KOPT-K1 (cell line): Measurements from ENCODE around the gene SEMA6A.

Experiments used
- H3K27ac ChIP-seq: fragments of 200-600 bp; sonication (generic); 2 replicates; pipeline ENCODE4 v1.5.1; 2016; ENCODE audit warnings: antibody characterized with exemption, mild to moderate bottlenecking, low read depth, low read length; ENCODE audit not compliant: poor library complexity, severe bottlenecking
- H3K36me3 ChIP-seq: fragments of 200-600 bp; sonication (generic); 2 replicates; pipeline ENCODE4 v1.5.1; 2017; ENCODE audit warnings: antibody characterized with exemption, mild to moderate bottlenecking, low read length, moderate library complexity; ENCODE audit not compliant: insufficient read depth
- H3K9me3 ChIP-seq: fragments of 200-600 bp; sonication (generic); 2 replicates; pipeline ENCODE4 v1.5.1; 2017; ENCODE audit warnings: antibody characterized with exemption, low read length, mild to moderate bottlenecking; ENCODE audit not compliant: insufficient read depth, poor library complexity, severe bottlenecking

SEMA6A gene

DNA sequence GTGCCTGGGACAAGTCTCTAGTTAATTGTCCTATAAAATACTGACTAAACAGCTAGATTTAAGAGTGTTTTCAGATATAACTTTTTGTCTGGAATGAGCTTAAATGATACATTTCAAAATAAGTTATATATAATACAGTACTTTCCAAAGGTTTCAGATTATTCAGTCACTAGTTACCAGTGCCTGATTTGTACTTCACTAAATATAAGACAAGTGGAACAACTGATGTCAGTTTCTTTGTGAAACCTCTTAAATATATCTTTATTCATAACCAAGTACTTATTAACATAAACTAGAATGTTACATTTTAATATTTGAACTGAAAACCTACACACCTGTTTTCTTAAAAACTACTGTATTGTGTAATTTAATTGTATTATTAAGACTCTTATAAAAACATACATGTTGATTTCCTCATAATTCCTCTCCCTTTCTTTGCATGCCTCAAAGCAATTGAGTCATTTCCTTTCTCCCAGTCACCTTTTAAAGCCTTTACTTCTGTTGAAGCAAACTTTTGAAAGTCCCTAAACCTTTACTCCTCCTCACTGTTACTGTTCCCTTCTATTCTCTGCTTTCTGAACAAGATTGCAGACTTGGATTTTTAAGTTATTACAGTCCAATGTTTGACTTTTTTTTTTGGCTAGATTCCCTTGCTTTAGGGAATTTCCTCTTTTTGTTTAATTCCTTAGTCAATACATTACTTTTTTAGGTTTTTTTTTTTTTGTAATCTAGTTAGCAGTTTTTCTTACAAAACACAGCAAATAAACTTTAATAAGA lies 8.7 kb upstream of the SEMA6A start:
- Histone ChIP-seq H3K27ac (no peak overlapping the region), H3K36me3 (no peaks in the 10 kb centered on the region), H3K9me3 (no peaks in the 10 kb centered on the region)

DNA sequence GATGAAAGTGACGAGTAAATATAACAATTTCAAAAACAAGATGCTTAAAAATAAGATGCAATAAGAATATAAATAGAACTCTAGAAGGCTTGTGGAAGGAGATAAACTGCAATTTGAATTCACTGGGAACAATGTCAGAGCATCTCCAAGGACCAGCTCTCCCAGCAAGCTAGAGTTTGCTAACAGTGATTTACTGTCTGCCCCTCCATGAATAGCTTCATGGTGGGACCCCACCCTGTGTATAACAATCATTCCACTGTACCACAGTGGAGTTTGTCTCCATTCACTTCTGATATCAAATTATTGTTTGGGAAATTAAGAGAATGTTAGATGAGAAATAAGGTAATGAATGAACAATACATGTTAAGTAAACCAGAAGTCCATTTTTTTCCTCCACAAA lies 7.3 kb upstream of the SEMA6A start:
- H3K27ac ChIP-seq: no peak overlapping the region
- no peaks in the 10 kb centered on the region for H3K36me3 ChIP-seq
- no peaks in the 10 kb centered on the region for H3K9me3 ChIP-seq

DNA sequence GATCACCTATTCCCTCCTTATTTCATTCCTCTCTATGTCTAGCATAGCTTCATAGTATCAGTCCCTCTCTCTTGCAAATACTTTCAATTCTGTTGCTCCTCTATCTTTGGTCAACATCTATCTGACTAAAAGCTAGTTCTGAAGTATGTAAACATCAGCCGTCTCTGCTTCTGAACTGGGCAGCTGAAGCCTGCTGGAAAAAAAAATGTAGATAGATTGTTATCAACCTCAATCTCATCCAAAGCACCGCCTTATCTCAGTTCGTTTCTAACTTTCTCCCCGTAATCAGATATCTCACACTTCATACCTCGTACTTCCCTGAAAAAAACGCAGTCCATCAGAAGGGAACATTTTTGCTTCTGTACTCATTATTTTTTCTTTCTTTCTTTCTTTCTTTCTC lies 4.5 kb upstream of the SEMA6A start:
- no peaks in the 10 kb centered on the region for H3K36me3 ChIP-seq
- no peak overlapping the region for H3K27ac ChIP-seq
- peaks cover 20% of the 10 kb centered on the region for H3K9me3 ChIP-seq

DNA sequence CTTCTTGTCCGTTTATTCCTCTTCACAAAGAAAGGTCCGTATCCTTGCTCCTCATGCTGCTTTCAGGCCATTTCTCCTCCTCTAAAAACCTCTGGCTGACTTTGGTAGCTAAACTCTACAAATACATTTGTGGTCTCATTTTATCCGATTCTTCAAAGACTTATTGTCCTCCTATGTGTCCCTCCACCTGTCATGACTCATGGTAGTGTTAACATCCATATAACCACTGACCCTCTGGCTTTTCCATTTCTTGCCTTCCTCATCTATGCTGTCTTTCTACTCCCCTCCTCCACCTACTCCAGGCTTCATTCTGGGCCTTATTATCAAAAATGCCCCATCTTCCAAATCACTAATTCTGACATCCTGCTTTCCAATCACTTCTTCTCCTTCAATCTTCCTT lies 4.1 kb upstream of the SEMA6A start:
- H3K27ac ChIP-seq: no peak overlapping the region
- H3K9me3 ChIP-seq: peaks cover 25% of the 10 kb centered on the region
- no peaks in the 10 kb centered on the region for H3K36me3 ChIP-seq

DNA sequence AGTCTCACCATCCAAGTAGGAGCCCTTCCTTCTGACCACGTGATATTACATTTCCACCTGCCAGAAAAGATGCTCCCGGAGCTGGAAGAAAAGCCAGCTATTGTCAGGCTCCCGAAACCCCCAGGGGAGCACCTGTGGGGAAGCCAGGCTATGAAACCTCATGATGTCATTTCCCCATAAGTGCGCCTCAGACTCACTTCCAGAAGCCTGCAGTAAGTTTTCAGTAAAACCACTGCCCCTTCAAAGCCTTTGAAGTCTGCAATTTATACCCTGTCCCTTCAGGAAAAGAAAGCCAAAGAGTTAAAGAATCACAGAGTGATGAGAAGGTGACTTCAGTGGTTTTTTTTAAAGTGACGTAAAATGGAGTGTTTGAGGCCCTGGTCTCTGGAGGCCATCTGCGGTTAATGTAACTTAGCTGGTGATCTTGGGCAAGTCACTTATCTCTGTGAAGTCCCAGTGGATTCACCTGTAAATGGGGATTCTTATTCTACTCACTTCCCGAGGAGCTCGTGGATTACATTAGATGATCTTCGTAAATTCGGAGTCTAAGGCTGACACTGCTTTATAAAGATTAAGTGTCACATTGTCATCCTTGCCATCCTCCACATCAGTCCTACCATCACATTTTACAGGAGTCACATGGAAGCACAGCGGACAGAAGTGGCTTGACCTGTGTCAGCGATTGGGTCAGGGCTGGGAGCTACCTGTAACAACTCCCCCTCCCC lies 2.6 kb upstream of the SEMA6A start:
- Histone ChIP-seq H3K36me3 (no peaks in the 10 kb centered on the region), H3K9me3 (peaks cover 39% of the 10 kb centered on the region), H3K27ac (no peak overlapping the region)

DNA sequence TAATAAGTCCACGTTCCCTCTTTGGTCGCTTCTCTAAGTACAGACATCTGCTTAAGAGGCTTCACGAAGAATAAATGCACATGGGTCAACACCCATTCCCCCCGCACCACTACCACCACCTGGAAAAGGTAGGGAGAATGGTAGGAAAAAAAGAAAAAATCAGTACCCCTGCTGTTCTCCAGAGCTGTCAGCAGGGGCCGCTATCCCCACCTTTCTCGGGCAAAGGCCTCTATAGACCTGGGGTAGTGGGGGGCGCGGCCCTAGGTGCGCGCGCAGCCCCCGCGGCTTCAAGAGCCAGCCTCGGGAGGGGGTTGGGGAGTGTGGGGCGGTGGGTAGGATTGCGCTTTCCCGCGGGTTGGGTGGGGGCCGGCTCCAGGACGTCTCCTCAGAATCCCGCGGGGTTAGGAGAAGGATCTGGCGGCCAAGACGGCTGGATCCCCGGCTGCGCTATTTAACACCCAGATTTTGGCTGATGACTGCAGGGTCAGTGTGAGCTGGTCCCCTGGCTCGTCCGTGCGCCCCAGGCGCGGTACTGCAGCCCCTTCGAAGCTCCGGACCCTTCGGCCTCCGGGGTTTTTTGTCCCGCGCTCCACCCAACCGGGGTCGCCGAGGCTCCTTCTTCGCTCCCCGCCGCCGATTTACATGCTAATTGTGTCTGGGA lies 1.6 kb upstream of the SEMA6A start:
- H3K27ac ChIP-seq: no peak overlapping the region
- H3K9me3 ChIP-seq: peaks cover 42% of the 10 kb centered on the region
- H3K36me3 ChIP-seq: no peaks in the 10 kb centered on the region

DNA sequence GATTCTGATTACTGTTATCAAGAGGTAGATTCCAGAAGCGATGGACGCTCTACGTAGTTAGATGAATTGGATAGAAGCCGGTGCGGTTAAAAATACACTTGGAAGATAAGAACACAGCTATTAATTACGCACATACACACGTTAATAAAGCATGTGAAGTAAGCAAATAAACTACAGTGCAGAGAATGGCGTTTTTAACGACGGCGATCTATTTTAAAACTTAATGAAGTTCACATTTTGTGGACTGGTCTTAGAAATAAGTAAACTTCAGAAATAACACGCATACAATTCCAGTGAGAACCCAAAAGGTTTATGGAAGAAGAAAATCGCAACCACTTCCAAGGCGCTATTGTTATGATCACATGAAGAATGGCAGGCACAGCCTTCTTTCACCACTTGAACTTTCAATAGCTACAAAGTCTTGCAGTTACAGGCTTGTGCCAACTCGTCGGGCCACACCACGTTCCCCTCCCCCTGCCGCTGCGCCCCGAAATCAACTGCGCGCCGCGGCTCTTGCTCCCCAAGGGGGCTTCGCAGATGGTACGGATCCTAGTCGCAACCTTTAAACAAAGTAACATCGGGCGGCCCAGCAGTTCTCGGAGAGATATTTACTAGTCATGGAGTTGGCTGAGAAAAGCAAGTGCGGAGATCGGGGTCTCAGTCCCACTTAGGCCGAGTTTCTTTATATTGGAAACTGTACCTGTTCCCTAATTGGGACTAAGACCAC lies 866 bp upstream of the SEMA6A start:
- no peaks in the 10 kb centered on the region for H3K36me3 ChIP-seq
- H3K27ac ChIP-seq: no peak overlapping the region
- peaks cover 42% of the 10 kb centered on the region for H3K9me3 ChIP-seq

DNA sequence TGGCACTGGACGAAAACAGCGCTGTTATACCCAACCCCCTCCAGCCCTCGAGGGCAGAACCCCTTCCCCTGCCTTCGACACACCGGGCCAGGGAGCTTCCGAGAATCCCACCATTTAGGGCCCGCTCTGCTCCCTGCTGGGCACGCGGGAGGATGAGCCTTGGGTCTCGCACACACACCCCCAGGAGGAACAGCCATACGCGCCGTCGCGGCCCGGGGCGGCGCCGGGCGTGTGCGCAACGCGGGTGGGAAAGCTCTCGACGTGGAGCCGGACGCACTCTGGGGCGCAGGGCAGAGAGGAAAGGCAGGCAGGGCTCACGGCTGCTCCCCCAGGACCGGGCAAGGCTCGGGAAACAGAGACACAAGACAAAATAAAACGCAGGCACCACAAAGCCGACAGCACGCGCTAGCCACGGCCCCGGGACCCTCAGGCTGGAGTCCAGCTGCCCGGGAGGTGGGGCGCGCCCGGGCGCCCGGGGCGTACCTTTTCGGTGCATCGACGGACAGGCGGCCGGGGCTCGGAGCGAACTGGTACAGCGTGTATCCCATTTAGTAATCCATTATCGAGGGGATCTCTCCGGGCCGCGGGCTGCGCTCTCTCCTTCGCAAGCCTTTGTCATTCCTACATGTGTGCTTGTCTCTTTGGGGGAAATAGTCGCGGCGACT lies 789 bp downstream of the SEMA6A start:
- Histone ChIP-seq H3K9me3 (peaks cover 42% of the 10 kb centered on the region), H3K36me3 (no peaks in the 10 kb centered on the region), H3K27ac (no peak overlapping the region)

DNA sequence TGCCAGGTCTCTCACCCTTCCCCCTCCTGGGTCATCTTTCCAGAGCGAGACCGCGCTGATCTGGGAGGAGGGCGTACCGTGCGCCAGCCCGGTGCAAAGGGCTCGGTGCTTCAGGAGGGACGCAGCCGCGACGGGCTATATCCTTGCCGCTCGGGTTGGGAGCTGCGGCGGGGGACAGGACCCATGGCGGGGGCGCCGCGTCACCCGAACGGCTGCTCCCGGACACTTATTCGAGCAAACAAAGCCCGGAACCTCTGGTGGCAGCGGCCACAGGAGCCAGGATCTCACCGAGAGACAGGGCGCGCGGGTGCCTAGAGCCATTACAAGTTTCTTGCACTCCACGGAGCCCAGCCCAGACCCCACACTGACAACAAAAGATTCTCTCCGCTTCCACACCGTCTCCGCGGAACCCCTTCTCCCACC lies 1.3 kb downstream of the SEMA6A start:
- Histone ChIP-seq H3K9me3 (peaks cover 42% of the 10 kb centered on the region), H3K27ac (no peak overlapping the region), H3K36me3 (no peaks in the 10 kb centered on the region)

DNA sequence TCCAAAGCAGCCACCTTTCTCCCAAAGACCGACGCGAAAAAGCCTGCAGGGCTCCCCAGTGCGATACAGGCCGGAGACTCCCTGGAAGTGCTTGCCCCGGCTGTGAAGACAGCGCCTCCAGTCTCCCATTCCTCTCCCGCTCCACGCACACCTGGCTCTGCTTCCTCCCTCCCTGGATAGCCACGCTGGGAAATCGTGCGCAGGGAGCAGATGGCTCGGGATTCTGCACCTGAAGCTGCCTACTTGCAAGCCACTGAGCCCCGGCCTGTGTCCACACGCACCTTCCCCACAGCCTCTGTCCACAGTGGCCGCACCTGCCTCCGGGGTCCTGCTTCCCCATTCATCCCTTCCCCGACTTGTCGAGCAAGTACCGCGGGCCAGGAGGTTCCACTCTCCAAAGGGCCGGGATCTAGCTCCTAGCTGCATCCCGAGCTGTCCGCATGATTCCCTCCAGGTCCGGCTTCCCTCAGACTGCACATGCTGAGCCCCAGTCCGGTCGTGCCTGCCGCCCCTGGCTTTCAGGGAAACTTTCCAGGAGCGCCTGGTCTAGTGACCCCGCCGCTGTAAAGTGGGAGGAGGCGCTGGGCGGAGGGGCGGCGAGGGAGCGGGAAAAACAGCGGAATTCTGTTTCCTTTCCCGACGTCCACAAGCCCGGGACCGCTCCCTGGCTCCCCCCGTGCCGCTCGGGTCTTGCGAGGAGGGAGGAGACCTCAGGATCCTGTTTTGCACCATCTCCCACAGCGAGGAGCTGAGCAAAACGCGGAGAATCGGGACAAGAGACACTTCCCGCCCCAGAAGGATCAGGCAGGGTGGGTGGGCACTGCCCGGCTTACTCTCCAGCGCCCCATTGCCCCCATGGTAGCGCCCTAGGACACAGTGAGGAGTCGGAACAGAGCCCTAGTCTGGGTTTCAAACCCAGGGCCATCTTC lies 2.0 kb downstream of the SEMA6A start:
- no peaks in the 10 kb centered on the region for H3K36me3 ChIP-seq
- no peak overlapping the region for H3K27ac ChIP-seq
- H3K9me3 ChIP-seq: peaks cover 42% of the 10 kb centered on the region

DNA sequence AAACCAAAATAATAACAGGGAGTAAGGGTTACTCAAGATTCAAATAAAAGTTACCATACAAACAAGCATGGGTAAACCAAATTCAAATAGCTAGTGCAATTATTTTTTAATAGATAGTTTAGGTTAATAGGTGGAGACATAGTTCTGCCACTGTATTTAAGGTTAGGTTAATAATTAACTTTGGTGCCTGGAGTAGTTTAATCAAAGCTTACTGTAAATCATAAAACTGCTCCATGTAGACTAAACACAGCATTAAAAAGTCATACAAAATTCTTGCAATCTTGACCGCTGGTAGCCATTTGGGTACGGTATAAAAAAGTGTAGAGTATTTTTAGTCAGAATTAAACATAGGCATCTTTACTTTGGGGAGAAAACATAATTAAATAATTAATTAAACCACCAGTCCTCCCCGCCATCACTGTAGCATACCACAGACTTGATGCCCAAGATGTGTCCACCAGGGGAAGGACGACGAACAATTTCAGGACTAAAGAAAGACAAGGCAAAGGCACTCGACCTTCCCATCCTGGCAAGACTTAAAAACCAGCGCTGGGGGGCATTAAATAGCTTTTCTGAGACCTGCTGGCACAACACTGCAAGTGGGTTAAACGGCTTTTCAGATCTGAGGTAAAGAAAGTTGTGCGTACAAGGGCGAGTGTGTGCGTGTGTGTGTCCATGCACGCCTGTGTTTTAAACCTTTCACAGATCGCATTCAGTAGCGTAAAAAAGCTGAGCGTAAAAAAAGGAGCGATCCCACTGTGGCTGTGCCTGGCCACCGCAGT lies 2.9 kb downstream of the SEMA6A start:
- H3K27ac ChIP-seq: no peak overlapping the region
- peaks cover 42% of the 10 kb centered on the region for H3K9me3 ChIP-seq
- H3K36me3 ChIP-seq: no peaks in the 10 kb centered on the region

DNA sequence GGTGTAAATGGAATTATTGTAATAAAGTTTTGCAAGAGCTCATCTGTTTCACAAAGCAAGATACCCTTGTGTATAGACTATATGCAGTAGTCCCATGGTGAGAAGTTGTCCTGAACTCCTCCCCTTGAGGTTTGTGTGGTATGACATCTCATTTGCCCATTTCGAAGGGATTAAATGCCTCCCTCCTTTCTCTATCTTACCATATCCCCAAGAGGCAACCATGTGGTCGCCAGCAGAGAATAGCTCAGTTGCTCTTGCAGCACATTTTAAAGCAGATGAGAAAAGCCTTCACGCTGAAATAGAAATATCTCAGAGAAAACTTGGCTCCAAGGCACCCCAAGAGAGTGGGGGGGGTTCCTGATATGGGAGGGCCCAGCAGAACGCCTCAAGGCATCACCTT lies 4.6 kb downstream of the SEMA6A start:
- peaks cover 30% of the 10 kb centered on the region for H3K9me3 ChIP-seq
- H3K36me3 ChIP-seq: no peaks in the 10 kb centered on the region
- H3K27ac ChIP-seq: no peak overlapping the region

DNA sequence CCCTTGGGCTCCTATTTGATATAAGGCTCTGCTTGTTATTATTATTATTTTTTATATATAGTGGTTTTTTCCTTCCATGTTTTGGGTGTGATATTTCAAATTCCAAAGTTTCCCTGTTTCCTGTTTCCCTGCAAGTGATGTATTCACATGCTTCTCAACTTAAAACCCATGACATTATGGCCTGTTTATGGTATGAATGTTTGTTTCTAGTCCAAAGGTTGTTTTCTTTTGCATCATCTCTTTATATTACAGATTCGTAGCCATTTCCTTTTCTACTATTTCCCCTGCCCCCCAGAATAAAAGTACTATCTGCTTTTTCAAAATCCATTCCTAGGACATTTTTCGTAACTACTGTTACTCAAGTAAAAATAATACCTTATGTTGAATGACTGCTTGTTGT lies 7.5 kb downstream of the SEMA6A start:
- no peaks in the 10 kb centered on the region for H3K36me3 ChIP-seq
- peaks cover 1% of the 10 kb centered on the region for H3K9me3 ChIP-seq
- H3K27ac ChIP-seq: no peak overlapping the region
